ENCODE results near the gene LMAN1L. TPM values are rescaled to one million over a fixed set of nuclear protein-coding genes. Genes with fewer than 3 reads are reported as not detected.

Gene LMAN1L
- polyA plus RNA-seq, 1 donor: not detected

DNA sequence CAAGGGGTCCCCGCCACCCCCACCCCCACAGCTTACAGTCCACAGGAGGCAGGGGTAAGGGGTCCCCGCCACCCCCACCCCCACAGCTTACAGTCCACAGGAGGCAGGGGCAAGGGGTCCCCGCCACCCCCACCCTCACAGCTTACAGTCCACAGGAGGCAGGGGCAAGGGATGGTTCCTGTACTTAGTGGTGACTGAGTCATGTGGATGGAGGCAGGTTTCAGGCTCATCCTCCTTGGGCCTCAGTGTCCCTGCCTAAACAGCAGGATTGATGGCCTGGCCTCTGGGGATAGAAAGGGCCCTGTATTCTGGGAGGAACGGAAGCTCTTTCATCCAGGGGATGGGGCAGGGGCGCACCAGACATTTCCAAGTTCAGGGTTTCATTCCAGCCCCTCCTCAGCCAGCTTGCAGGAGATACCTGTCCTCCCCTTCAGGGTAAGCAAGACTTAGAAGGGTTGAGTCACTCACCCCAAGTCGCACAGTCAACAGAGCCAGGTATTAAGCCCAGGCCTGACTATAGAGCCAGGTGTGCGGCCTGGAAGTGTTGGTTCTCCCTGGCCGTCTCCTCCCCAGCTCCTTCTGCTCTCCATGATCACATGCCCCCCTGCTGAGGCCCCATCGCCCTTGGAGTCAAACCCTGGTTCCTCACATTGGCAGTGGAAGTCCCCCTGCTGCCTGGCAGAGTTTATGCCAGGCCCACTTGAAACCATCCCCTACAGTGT lies 18.2 kb upstream of the LMAN1L start:
- DNase-seq (ENCODE audit: low read depth): no peak

DNA sequence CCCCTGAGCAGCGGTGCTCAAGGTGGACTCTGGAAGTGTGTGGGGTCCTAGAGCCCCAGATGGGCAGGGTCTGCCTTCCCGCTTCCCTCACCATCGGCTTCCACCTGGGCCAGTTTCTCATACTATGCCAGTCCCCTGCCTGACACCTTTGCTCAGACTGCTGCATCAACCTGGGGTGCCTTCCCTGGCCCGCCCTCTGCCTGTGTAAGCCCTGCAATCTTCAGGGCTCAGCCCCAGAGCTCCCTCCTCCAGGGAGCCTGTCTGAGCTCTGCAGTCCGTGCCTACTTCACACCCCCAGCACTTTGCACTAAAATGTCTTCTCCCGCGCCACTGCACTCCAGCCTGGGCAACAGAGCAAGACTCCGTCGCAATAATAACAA lies 17.7 kb upstream of the LMAN1L start:
- no peak for DNase-seq (ENCODE audit: low read depth)

DNA sequence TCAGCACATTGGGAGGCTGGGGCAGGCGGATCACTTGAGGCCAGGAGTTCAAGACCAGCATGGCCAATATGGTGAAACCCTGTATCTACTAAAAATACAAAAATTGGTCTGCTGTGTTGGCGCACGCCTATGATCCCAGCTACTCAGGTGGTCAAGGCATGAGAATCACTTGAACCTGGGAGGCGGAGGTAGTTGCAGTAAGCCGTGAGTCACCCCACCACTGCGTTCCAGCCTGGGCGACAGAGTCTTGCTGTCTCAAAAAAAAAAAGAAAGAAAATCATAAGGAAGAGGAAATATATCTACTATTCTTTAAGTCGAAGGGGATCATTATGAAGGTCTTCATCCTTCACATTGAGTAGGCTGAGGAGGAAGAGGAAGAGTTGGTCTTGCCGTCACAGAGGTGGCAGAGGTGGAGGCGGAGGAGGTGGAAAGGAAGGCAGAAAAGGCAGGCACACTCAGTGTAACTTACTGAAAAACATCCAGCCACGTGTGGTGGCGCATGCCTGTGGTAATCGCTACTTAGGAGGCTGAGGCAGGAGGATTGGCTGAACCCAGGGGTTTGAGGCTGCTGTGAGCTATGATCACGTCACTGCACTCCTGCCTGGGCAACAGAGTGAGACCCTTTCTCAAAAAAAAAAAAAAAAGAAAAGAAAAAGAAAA lies 16.5 kb upstream of the LMAN1L start:
- no peak for DNase-seq (ENCODE audit: low read depth)

DNA sequence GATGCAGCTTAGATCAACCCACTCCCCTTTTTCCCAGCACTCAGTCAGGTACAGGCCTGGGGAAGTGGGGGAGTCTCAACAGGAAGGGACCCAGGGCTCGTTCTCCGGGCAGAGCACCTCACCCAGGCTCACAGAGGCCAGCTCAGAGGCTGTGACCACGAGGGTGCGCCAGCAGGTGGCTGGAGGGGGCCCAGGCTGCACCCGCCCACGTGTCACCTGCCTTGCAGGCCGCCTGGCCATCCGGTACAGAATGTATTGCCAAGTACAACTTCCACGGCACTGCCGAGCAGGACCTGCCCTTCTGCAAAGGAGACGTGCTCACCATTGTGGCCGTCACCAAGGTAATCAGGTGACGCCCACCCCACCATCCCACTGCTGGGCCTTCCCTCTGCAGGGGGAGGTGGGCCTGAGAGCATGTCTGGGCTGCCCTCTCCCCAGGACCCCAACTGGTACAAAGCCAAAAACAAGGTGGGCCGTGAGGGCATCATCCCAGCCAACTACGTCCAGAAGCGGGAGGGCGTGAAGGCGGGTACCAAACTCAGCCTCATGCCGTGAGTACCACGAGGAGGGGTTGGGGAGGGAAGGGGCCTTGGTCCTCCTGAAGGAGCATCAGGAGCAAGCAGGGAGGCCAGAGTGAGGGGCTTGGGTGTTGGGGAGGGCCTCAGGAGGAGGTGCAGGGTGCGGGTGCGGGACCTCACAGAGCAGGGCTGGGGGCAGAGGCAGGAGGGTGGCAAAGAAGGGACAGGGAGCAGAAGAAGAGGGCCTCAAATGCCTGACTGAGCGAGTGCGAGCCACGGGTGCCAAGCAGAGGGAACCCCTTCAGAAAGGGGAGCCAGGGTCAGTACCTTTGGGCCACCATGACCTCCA lies 14.0 kb upstream of the LMAN1L start:
- no peak for DNase-seq (ENCODE audit: low read depth)

DNA sequence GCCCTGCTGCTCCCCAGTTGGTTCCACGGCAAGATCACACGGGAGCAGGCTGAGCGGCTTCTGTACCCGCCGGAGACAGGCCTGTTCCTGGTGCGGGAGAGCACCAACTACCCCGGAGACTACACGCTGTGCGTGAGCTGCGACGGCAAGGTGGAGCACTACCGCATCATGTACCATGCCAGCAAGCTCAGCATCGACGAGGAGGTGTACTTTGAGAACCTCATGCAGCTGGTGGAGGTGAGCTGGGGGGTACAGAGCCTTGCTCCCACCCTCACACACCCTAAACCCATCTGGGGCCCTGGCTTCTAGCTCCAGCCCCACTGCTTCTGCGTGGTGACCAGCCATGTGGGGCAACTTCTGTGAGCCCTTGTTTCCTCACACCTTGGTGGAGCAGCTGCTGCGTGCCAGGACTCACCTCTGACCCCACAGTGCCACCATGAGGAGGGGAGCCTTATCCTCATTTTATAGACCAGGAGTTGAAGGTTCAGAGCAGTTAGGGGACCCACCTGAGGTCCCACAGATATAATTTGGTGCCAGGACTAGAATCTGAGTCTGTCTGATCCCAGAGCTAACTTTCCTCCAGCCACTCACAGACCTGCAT lies 13.3 kb upstream of the LMAN1L start:
- no peak for DNase-seq (ENCODE audit: low read depth)

DNA sequence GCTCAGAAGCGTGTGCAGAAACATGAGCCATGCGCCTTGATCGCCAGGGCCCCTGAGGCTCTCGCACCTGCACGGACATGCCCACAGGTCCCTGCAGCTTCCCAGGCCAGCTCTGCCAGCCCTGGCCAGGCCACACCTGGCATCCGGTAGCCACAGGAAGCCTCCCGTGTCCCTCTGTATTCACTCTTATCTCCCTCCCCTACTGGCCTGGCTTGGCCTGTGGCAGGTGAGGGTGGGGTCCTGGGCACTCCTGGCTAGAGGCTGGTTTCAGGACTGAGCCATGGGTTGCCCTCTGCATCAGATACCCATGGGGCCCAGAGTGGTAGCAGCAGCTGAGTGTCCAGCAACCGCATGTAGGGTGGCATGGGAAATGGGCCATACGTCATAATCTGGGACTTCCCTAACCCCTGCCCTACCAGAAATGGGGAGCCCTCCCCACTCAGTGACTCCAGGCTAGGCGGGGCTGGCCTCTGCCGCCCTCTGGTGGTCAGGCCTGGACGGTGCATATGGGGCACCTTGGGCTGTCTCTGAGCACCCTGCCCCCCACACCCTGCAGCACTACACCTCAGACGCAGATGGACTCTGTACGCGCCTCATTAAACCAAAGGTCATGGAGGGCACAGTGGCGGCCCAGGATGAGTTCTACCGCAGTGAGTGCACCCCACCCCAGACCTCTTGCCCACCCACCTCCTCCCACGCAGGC lies 12.6 kb upstream of the LMAN1L start:
- DNase-seq (ENCODE audit: low read depth): no peak

DNA sequence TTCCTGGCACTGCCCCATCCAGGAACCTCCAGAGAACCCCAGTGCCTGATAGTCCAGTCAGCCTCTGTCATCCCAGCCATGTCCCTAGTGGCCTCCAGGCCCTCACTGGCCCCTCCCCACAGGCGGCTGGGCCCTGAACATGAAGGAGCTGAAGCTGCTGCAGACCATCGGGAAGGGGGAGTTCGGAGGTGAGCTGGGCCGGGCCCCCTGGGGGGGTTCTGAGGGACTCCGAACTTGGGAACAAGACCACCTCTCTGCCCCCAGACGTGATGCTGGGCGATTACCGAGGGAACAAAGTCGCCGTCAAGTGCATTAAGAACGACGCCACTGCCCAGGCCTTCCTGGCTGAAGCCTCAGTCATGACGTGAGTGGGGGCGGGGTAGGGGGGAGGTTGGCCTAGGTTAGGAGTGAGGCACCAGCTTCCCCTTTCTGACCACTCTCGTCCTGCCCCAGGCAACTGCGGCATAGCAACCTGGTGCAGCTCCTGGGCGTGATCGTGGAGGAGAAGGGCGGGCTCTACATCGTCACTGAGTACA lies 12.0 kb upstream of the LMAN1L start:
- no peak for DNase-seq (ENCODE audit: low read depth)

DNA sequence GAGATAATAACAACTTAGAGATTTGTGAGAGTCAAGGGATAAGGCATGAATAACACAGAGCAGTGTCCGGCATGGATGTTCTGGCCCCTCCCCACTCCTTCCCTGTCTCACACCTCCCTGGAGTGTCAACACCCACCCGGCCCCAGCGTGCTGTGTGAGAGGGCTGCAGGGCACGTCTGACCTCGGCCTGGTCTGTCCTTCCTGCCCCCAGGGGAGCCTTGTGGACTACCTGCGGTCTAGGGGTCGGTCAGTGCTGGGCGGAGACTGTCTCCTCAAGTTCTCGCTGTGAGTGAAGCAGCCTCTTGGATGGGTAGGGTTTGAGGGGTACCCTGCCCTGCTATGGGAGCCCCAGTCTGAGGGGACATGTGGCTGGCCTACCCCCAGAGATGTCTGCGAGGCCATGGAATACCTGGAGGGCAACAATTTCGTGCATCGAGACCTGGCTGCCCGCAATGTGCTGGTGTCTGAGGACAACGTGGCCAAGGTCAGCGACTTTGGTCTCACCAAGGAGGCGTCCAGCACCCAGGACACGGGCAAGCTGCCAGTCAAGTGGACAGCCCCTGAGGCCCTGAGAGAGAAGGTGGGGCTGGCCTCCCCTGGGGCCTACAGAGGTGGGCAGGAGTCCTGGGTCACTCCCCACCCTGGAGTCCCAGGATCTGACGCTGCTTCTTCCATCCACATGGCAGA lies 11.2 kb upstream of the LMAN1L start:
- DNase-seq (ENCODE audit: low read depth): no peak

DNA sequence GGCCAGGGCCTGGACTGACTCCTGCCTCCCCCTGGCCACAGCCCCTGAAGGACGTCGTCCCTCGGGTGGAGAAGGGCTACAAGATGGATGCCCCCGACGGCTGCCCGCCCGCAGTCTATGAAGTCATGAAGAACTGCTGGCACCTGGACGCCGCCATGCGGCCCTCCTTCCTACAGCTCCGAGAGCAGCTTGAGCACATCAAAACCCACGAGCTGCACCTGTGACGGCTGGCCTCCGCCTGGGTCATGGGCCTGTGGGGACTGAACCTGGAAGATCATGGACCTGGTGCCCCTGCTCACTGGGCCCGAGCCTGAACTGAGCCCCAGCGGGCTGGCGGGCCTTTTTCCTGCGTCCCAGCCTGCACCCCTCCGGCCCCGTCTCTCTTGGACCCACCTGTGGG lies 10.3 kb upstream of the LMAN1L start:
- DNase-seq (ENCODE audit: low read depth): no peak

DNA sequence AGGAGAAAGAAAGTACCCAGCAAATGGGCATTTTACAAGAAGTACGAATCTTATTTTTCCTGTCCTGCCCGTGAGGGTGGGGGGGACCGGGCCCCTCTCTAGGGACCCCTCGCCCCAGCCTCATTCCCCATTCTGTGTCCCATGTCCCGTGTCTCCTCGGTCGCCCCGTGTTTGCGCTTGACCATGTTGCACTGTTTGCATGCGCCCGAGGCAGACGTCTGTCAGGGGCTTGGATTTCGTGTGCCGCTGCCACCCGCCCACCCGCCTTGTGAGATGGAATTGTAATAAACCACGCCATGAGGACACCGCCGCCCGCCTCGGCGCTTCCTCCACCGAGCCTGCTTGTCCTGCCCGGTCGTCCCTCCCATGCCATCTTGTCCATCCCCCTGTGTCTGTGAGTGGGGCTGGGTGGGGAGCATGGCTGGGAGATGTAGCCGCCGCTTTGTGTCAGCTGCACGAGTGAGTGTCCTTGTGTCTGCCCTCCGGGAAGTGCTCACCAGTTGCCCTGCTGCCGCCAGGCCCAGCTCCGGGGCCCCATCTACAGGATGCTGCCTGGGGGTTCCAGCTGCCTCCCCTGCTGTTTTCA lies 9.7 kb upstream of the LMAN1L start:
- no peak for DNase-seq (ENCODE audit: low read depth)

DNA sequence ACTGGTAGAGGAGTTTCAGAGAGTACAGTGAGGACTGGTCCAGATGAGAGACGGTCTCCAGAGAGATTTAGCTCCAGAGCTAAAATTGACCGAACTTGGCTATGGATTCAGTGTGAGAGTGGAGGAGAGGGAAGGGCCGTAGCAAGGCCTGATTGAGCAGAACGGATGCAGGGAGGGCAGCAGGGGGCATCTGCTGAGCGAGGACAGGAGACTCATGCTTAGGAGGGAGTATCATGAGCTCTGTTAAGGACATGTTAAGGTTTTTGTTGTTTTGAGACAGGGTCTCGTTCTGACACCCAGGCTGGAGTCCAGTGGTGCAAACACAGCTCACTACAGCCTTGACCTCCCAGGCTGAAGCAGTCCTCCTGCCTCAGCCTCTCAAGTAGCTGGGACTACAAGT lies 7.7 kb upstream of the LMAN1L start:
- DNase-seq (ENCODE audit: low read depth): no peak

DNA sequence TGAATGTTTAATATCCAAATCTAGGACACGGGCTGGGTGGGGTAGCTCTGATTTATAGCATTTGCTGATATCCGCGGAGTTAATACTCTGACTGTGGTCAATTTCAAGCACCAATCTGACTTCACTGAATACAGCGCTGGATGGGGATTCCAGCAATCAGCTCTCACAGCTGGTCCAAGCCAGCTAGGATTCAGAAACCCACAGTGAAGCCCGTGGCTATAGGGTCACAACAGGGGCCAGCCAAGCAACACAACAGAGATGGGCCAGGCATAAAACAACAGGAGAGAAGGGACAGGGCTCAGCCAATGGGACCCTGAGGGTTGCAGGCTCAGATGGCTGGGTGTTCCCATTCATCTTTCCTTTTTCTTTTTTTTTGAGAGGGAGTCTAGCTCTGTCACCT lies 5.4 kb upstream of the LMAN1L start:
- DNase-seq (ENCODE audit: low read depth): no peak

DNA sequence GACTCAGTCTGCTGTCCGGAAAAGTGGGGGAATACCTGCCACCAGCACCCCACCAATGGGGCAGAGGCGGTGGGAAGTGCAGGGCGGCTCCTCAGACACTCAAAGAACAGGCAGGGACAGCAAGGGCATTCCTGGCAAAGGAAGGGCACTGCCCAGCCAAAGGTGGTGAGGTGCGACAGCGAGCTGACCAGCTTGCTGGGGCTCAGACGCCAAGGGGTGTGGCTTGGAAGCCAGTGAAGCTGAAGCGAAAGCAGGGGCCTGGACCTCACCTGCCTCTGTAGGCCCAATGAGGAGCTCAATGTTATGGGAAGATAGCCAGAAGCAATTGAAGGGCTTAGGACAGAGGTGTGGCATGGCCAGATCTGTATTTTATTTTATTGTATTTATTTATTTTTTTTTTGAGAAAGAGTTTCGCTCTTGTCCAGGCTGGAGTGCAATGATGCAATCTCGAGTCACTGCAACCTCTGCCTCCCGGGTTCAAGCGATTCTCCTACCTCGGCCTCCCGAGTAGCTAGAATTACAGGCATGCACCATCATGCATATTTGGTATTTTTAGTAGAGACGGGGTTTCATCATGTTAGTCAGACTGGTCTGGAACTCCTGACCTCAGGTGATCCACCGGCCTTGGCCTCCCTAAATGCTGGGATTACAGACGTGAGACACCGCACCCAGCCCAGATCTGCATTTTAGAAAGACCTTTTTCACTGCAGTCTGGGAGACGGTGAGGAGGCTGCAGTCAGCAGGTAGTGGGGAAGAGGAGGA lies 4.4 kb upstream of the LMAN1L start:
- no peak for DNase-seq (ENCODE audit: low read depth)

DNA sequence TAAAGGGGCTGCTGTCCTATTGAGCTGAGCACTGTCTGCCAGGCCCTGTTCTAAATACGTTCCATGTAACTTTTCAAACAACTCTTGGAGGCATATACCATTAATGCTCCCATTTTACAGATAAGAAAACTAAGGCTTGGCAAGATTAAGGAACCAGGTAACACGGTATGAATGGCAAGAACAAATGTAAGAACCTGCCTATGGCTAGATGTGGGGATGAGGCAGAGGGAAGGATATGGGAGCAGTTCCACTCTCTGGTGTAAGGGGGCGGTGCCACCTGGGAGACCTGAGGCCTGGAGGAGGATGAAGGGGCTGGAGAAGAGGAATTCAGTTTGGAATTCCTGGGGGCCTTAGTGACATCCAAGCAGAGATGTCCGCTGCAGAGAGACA lies 3.8 kb upstream of the LMAN1L start:
- no peak for DNase-seq (ENCODE audit: low read depth)

DNA sequence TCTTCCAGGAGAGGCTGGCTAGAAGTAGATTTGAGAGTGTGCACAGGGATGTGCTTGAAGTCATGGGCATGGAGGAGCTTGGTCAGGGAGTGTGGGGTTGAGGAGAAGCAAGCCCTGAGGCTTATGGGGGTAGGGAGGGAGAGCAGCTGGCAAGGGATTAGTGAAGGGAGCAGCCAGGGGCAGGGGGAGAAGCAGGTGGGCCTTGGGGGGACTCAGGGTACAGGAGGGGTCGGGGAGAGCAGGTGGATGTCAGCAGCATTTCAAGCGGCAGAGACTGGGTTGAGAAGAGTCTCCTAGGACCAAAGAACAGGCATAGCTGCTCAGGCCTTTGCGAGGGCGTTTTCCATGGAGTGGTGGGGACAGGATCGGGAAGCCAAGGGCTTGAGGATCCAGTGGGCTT lies 3.4 kb upstream of the LMAN1L start:
- no peak for DNase-seq (ENCODE audit: low read depth)

DNA sequence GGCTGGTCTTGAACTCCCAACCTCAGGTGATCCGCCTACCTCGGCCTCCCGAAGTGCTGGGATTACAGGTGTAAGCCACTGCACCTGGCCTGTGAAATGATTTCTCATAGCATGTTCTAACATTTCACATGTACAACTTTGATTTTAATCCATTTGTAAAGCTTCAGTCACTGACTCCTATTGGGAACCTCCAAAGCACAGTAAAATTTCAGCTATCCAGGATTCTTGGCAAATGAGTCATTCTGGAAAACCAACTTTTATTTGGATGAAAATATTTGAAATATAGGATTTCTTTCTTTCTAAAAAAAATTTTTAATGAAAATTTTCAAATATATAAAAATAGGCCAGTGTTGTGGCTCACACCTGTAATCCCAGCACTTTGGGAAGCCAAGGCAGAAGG lies 2.7 kb upstream of the LMAN1L start:
- no peak for DNase-seq (ENCODE audit: low read depth)

DNA sequence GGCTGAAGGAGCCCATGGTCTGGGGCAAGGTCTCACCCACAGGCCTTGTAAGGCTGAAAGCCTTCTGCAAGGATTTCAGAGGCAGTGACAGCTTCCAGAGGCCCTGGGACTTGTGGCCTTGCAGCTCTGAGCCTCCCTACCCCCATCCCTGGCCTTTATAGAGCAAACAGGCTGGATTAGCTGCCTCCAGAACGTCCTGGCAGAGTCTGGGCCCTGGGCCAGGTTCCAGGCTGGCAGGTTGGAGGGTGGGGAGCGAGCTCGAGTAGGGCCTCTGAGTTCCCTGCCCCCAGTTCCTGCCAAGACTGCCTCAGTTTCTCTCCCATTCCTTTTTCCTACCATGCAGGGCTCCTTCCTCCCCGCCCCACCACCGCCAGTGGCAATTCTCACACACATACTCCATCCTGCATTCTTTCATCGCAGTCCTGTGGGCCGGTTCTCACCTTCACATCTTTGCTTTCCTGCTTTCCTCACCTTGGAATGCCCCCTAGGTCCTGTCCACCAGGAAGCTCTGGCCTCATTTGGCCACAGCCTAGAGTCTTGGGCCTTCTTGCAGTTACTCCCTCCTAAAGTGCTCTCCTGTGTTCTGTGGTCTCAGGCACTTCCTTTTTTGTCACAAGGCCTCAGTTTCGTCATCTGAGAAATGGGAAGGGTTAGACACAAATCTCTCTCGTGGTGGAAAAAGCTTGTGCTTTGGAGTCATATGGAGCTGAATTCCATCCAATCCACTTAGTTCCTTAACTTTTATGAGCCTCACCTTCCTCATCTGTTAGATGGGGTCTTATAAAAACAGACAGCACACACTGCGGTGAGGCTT lies 2.7 kb downstream of the LMAN1L start:
- no peak for DNase-seq (ENCODE audit: low read depth)

DNA sequence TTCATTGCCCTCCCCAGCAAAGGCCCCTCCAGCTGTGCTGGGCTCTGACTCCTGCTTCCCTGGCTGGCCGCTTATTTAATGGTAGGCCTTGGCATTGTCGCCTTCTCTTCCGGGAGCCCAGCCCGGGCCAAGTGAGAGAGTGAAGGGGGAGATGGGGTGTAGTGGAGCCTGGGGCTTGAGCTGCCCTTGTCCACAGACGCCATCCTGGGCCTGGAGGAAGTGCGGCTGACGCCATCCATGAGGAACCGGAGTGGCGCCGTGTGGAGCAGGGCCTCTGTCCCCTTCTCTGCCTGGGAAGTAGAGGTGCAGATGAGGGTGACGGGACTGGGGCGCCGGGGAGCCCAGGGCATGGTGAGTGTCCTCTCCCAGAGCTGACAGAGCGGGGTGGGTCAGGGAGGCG lies 3.3 kb downstream of the LMAN1L start:
- DNase-seq (ENCODE audit: low read depth): no peak

Measured in forelimb muscle (tissue), 1 donor.